Measurements from ENCODE around the gene SFXN3. TPM values are rescaled to one million over a fixed set of nuclear protein-coding genes. Genes with fewer than 3 reads are reported as not detected.
A peak's percentile ranks its signal among the peaks of the same experiment; 100 is the strongest.

SFXN3 gene
- total and polyA plus RNA-seq, 2 donors, result 29.9 to 34.7 TPM

DNA sequence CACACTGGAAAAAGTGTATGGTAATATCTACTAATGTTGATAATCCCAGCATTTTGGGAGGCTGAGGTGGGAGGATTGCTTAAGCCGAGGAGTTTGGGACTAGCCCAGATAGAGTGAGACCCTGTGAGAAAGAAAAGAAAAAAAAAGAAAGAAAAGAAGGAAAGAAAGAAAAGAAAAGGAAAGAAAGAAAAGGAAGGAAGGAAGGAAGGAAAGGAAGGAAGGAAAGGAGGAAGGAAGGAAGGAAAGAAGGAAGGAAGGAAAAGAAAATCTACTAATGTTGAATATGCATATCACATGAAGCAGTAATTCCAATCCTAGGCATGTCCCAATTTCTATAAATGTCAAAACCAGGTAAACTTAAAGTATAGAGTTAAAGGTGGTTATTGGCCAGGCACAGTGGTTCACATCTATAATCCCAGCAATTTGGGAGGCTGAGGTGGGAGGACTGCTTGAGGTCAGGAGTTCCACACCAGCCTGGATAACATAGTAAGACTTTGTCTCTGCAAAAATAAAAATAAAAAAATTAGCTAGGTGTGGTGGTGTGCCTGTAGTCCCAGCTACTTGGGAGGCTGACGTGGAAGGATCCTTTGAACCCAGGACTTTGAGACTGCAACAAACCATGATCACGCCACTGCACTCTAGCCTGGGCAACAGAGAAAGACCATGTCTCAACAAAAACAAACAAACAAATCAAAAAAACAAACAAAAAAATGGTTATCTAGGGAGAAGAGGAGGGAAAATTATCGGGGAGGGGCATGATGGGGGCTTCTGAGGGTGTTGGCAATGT is 25.5 kb downstream of the SFXN3 start:
- H3K27ac ChIP-seq (ENCODE audit: low read depth), result no peak overlapping the region
- no peak overlapping the region for H3K4me3 ChIP-seq (ENCODE audit: low read depth, low read length)
- H3K36me3 ChIP-seq (ENCODE audit: insufficient read depth), result no peaks in the 10 kb centered on the region
- DNase-seq (ENCODE audit: extremely low spot score), result no peak
- H3K4me1 ChIP-seq (ENCODE audit: insufficient read depth), result no peaks in the 10 kb centered on the region
- WGBS, result 93% methylated on average over 4 of the region's 4 CpGs

GRCh38 chr10:101060036-101060950 is 29.3 kb downstream of the SFXN3 start:
- peak; percentile 89 for DNase-seq (ENCODE audit: extremely low spot score)
- H3K36me3 ChIP-seq (ENCODE audit: insufficient read depth), result no peaks in the 10 kb centered on the region
- WGBS, result under 1% methylated on average over 37 of the region's 37 CpGs

GRCh38 chr10:101060951-101061623 is 30.1 kb downstream of the SFXN3 start:
- under 1% methylated on average over 67 of the region's 67 CpGs for WGBS
- Histone ChIP-seq H3K36me3 (ENCODE audit: insufficient read depth) (no peaks in the 10 kb centered on the region), H3K4me1 (ENCODE audit: insufficient read depth) (no peaks in the 10 kb centered on the region), H3K27ac (ENCODE audit: low read depth) (peak overlapping the region; percentile 96), H3K4me3 (ENCODE audit: low read depth, low read length) (peak overlapping the region; percentile 66)
- DNase-seq (ENCODE audit: extremely low spot score), result peak; percentile 86

More at GRCh38 chr10:101060036-101060950, 29.3 kb downstream of the SFXN3 start:
- Histone ChIP-seq H3K4me1 (ENCODE audit: insufficient read depth) (no peaks in the 10 kb centered on the region), H3K4me3 (ENCODE audit: low read depth, low read length) (peak overlapping the region; percentile 66), H3K27ac (ENCODE audit: low read depth) (peak overlapping the region; percentile 96)

GRCh38 chr10:101061624-101062231 is 30.7 kb downstream of the SFXN3 start, which contains the start of gene KAZALD1:
KAZALD1 (plus strand) TSS chr10:101061989; CDS start chr10:101062593, 604 bp downstream.
- no peaks in the 10 kb centered on the region for H3K4me1 ChIP-seq (ENCODE audit: insufficient read depth)
- DNase-seq (ENCODE audit: extremely low spot score), result peak; percentile 79
- WGBS, result 40% methylated on average over 31 of the region's 31 CpGs
- no peaks in the 10 kb centered on the region for H3K36me3 ChIP-seq (ENCODE audit: insufficient read depth)
- peak within 1 kb of the TSS; percentile 66 for H3K4me3 ChIP-seq (ENCODE audit: low read depth, low read length)
- H3K27ac ChIP-seq (ENCODE audit: low read depth), result peak within 1 kb of the TSS; percentile 96

GRCh38 chr10:101062232-101063049 is 31.4 kb downstream of the SFXN3 start:
- 9% methylated on average over 63 of the region's 63 CpGs for WGBS
- DNase-seq (ENCODE audit: extremely low spot score), result no peak
- peak overlapping the region; percentile 4 for H3K4me3 ChIP-seq (ENCODE audit: low read depth, low read length)
- H3K27ac ChIP-seq (ENCODE audit: low read depth), result no peak overlapping the region
- no peaks in the 10 kb centered on the region for H3K36me3 ChIP-seq (ENCODE audit: insufficient read depth)
- H3K4me1 ChIP-seq (ENCODE audit: insufficient read depth), result no peaks in the 10 kb centered on the region

GRCh38 chr10:101063050-101063525 is 32.1 kb downstream of the SFXN3 start:
- DNase-seq (ENCODE audit: extremely low spot score), result no peak
- WGBS, result 21% methylated on average over 19 of the region's 19 CpGs
- Histone ChIP-seq H3K27ac (ENCODE audit: low read depth) (no peak overlapping the region), H3K4me1 (ENCODE audit: insufficient read depth) (no peaks in the 10 kb centered on the region), H3K36me3 (ENCODE audit: insufficient read depth) (no peaks in the 10 kb centered on the region), H3K4me3 (ENCODE audit: low read depth, low read length) (no peak overlapping the region)

GRCh38 chr10:101063548-101064414 is 32.7 kb downstream of the SFXN3 start:
- no peaks in the 10 kb centered on the region for H3K4me1 ChIP-seq (ENCODE audit: insufficient read depth)
- WGBS, result 53% methylated on average over 15 of the region's 15 CpGs
- no peak for DNase-seq (ENCODE audit: extremely low spot score)
- no peak overlapping the region for H3K4me3 ChIP-seq (ENCODE audit: low read depth, low read length)
- no peak overlapping the region for H3K27ac ChIP-seq (ENCODE audit: low read depth)
- no peaks in the 10 kb centered on the region for H3K36me3 ChIP-seq (ENCODE audit: insufficient read depth)

GRCh38 chr10:101064415-101065030 is 33.5 kb downstream of the SFXN3 start:
- Histone ChIP-seq H3K4me3 (ENCODE audit: low read depth, low read length) (no peak overlapping the region), H3K27ac (ENCODE audit: low read depth) (no peak overlapping the region), H3K4me1 (ENCODE audit: insufficient read depth) (no peaks in the 10 kb centered on the region), H3K36me3 (ENCODE audit: insufficient read depth) (no peaks in the 10 kb centered on the region)
- 79% methylated on average over 9 of the region's 9 CpGs for WGBS
- DNase-seq (ENCODE audit: extremely low spot score), result no peak

DNA sequence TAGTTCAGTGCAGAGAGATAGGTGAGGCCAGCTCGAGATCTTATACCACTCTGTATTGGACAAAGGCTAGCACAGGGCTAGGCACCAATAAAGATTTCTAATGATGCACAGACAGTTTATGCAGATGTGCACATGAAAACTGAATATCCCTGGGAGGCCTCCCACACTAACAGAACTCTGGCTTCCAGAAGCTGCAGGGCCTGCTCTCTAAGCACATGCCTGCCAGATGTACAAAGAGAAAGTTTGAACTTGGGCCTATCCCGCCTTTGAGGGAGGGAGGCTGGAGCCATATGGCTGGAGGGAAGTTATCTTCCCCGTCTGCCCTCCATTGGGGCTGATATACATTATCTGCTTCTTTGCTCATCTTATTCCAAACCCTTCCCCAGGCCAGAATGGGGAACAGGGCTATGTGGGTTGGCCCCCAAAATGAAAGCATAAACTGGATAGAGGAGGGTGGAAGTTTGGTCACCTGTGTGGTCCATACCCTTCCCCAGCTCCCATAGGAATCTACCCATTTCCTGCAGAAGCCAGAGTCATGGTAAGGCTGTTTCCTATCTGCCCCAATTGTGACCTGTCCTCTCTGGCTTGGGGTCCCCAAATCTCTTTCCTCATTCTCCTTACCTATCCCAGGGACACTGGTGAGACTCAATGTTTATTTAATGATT is 34.6 kb downstream of the SFXN3 start:
- Histone ChIP-seq H3K27ac (ENCODE audit: low read depth) (peak overlapping the region; percentile 32), H3K4me3 (ENCODE audit: low read depth, low read length) (no peak overlapping the region), H3K4me1 (ENCODE audit: insufficient read depth) (no peaks in the 10 kb centered on the region), H3K36me3 (ENCODE audit: insufficient read depth) (no peaks in the 10 kb centered on the region)
- WGBS, result 71% methylated on average over 3 of the region's 3 CpGs
- no peak for DNase-seq (ENCODE audit: extremely low spot score)

DNA sequence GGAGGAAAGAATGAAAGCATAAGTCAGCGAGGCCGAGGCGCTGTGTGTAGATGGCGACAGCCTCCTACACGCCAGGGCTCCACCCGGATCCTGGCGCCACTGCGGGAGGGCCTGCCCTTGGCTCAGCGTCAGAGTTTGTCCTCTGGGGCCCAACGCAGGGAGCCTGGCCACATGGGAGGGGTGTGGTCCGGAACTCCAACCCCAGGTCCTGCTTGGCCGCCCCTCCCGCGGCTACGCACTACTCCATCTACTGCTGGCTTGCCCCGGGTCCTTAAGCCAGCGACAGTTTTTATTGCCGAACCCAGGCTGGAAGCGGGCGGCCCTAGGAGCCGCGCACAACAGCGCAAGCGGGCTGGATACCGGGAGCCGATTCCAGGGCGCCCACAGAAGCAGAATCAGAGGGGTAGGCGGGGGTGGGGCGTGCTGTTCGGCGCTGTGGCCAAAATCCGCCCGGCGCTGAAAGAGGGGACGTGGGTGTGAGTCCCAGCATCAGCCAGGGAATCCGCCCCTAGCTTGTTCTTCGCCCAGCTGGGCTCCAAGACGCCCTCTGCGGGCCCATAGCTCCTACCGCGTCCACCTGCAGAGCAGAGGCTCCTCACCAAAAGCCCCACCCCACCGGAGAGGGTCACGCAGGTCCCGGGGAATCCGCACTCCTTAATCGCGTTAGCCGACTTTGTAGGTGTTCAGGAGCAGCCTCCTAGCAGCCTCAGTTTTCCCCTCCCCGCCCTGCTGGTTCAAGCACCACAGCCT is 35.3 kb downstream of the SFXN3 start:
- Histone ChIP-seq H3K4me3 (ENCODE audit: low read depth, low read length) (peak overlapping the region; percentile 41), H3K4me1 (ENCODE audit: insufficient read depth) (no peaks in the 10 kb centered on the region), H3K36me3 (ENCODE audit: insufficient read depth) (no peaks in the 10 kb centered on the region), H3K27ac (ENCODE audit: low read depth) (peak overlapping the region; percentile 57)
- DNase-seq (ENCODE audit: extremely low spot score), result no peak
- WGBS, result 2% methylated on average over 49 of the region's 49 CpGs

Data from urinary bladder (tissue), 4 donors.